HG02885 (cell line): ENCODE measurements around the gene EMID1.

Experiments used
- ATAC-seq: cut with Tn5 transposase; IDR thresholded peaks from one replicate; pipeline ENCODE4 v1.9.1; 2021; ENCODE audit warnings: mild to moderate bottlenecking; ENCODE audit not compliant: unreplicated experiment, poor library complexity

The EMID1 gene

DNA sequence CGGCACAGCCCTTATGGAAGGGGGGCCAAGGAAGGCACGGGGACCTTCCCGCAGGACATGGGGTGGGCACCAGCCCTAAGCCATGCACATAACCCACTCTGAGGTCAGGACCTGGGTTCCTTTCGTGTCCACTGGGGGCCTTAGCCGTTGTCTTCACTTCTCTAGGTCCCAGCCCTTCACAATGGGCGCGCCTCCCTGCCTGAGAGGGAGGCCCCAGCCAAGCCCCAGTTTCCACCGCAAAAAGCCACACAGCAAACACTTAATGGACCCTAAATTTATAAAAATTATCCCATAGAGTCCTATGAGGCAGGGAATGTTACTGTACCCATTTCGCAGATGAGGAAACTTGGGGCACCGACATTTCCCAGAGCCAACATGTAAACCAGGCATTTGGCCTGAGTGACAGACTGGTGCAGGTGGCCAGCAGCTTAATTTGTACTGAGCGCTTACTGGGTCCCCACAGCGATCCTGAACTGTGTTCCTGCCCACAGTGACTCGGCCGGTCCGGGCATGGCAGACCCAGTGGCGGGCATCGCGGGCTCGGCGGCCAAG, 102.0 kb downstream of the EMID1 start:
- no peak for ATAC-seq

DNA sequence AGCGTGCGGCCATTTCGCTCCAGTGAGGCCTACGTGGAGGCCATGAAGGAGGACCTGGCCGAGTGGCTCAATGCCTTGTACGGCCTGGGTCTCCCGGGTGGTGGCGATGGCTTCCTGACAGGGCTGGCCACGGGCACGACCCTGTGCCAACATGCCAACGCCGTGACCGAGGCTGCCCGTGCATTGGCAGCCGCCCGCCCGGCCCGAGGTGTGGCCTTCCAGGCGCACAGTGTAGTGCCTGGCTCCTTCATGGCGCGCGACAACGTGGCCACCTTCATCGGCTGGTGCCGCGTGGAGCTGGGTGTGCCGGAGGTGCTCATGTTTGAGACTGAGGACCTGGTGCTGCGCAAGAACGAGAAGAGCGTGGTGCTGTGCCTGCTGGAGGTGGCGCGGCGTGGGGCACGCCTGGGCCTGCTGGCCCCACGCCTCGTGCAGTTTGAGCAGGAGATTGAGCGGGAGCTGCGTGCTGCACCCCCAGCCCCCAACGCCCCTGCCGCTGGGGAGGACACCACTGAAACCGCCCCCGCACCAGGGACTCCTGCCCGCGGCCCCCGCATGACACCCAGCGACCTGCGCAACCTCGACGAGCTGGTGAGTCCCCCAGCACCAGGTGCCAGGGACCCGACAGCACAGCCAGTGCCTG, 102.6 kb downstream of the EMID1 start:
- no peak for ATAC-seq

DNA sequence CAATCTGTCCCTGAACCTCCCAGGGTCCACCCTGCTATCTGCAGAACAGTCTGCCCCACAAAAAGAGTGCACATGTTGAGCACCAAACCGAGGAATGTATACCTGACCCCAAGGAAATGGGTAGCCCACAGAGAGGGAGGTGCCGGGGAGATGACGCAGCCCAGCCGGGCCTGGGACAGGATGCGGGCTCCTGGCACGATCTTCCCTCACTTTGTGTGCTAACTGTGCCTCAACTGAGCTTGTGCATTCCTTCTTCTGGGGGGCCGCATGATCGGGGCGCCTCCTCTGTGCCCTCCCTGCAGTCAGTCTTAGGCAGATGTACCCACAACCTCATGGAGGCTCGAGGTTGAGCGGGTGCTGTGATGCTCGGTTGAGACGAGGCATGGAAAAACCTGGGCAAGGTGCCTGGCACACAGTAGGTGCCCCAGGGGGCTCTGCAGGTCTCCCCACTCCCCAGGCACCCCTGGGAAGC, 103.1 kb downstream of the EMID1 start:
- ATAC-seq: no peak
